HepG2 (cell line): ENCODE measurements around the gene TSPAN9. TPM values are rescaled to one million over a fixed set of nuclear protein-coding genes. Genes with fewer than 3 reads are reported as not detected.

Experiments used
- ATAC-seq: fragments of 200-7000 bp; cut with Tn5 transposase; 3 replicates; pipeline ENCODE4 v1.9.1; 2020; ENCODE audit warnings: mild to moderate bottlenecking, moderate library complexity
- BruUV-seq: library from RNA; stranded (reverse); fragments of 400-500 nt; replicated peaks from 2 replicates; lab custom pipeline; 2021; lab: Mats Ljungman, UMichigan
- CTCF ChIA-PET: fragments of 300-600 bp; formaldehyde crosslinking; extraction: SDS; loops from one replicate; lab custom pipeline; 2021; ENCODE audit warnings: low total read pairs, inconsistent platforms, low intra/inter-chr PET ratio; lab: Yijun Ruan, JAX
- POLR2A ChIA-PET: fragments of 350-600 bp; sonication (Branson Sonifier 250); formaldehyde crosslinking; loops from one replicate; lab custom pipeline; 2020; ENCODE audit warnings: antibody characterized with exemption, inconsistent platforms; lab: Yijun Ruan, JAX
- DNase-seq: peaks from one replicate; pipeline ENCODE4 v3.0.0-alpha.2; 2015; ENCODE audit warnings: low spot score
- FAIRE-seq: peaks from 3 replicates; lab custom pipeline; 2011; peaks lifted over from hg19 to GRCh38; lab: Jason Lieb, UNC
- H2AFZ ChIP-seq: one replicate; pipeline ENCODE4 v1.6.1; 2011; ENCODE audit warnings: low read length, inconsistent platforms
- H3K27ac ChIP-seq: fragments of 300-600 bp; 3 replicates; pipeline ENCODE4 v1.8.0; 2011; ENCODE audit warnings: mixed run types, mild to moderate bottlenecking, mixed read lengths, low read length, inconsistent platforms; ENCODE audit not compliant: insufficient read depth; ENCODE audit errors: extremely low read length
- H3K27me3 ChIP-seq, 2 experiments: fragments of 200-600 bp in 1 of 2; 2 replicates in 1 of 2; 3 replicates in 1 of 2; pipeline versions ENCODE4 v1.6.0 to v1.8.0; 2011; ENCODE audit warnings: low read length in 2 of 2, mild to moderate bottlenecking in 2 of 2, moderate library complexity in 2 of 2, inconsistent platforms in 1 of 2; ENCODE audit not compliant: insufficient read depth in 2 of 2, control insufficient read depth in 1 of 2
- H3K36me3 ChIP-seq, 2 experiments: fragments of 200-600 bp in 1 of 2; replicated peaks in 1 of 2; 2 replicates in 1 of 2; 3 replicates in 1 of 2; pipeline versions ENCODE4 v1.5.1 to v1.8.0; 2011; ENCODE audit warnings: low read length in 2 of 2, inconsistent platforms in 1 of 2; ENCODE audit not compliant: insufficient read depth in 2 of 2, control insufficient read depth in 1 of 2
- H3K4me1 ChIP-seq: 2 replicates; pipeline ENCODE4 v1.5.1; 2012; ENCODE audit warnings: low read length, inconsistent platforms; ENCODE audit not compliant: insufficient read depth
- H3K4me2 ChIP-seq: 2 replicates; pipeline ENCODE4 v1.6.0; 2011; ENCODE audit warnings: low read depth, low read length, inconsistent platforms
- H3K4me3 ChIP-seq, 3 experiments: fragments of 200-600 bp in 1 of 3; sonication (generic), shearing (Covaris generic) in 1 of 3; replicated peaks in 1 of 3; 2 replicates each; pipeline ENCODE4 v1.5.1; 2011 to 2016; ENCODE audit warnings: low read length in 3 of 3, inconsistent platforms in 2 of 3, low read depth in 2 of 3, mild to moderate bottlenecking in 2 of 3, control low read depth in 1 of 3, mixed read lengths in 1 of 3; ENCODE audit not compliant: insufficient read depth in 1 of 3
- H3K79me2 ChIP-seq: one replicate; pipeline ENCODE4 v1.6.1; 2011; ENCODE audit warnings: low read length, inconsistent platforms; ENCODE audit not compliant: insufficient read depth
- H3K9ac ChIP-seq: 2 replicates; pipeline ENCODE4 v1.6.0; 2011; ENCODE audit warnings: mild to moderate bottlenecking, low read depth, low read length, inconsistent platforms; ENCODE audit not compliant: insufficient read depth
- H3K9me3 ChIP-seq: 2 replicates; pipeline ENCODE4 v1.5.1; 2012; ENCODE audit warnings: mild to moderate bottlenecking, low read length
- H4K20me1 ChIP-seq: 2 replicates; pipeline ENCODE4 v1.6.0; 2011; ENCODE audit warnings: inconsistent platforms, mild to moderate bottlenecking, low read length, moderate library complexity; ENCODE audit not compliant: insufficient read depth
- DNMT1 ChIP-seq: sonication (generic); formaldehyde crosslinking; IDR thresholded peaks from 2 replicates; pipeline ENCODE4 v1.5.1; 2020; ENCODE audit warnings: mild to moderate bottlenecking, missing genetic modification reagents
- GABPB1 ChIP-seq: IDR thresholded peaks from 2 replicates; pipeline ENCODE4 v1.6.1; 2016; ENCODE audit warnings: mild to moderate bottlenecking, missing genetic modification reagents, moderate library complexity, missing compliant biosample characterization
- HDAC1 ChIP-seq: sonication (generic); formaldehyde crosslinking; IDR thresholded peaks from 2 replicates; pipeline ENCODE4 v1.5.1; 2020; ENCODE audit warnings: mild to moderate bottlenecking, missing genetic modification reagents
- KAT2B ChIP-seq: fragments of 150-350 bp; IDR thresholded peaks from 2 replicates; pipeline ENCODE4 v1.6.1; 2014; ENCODE audit warnings: low read depth, low read length, borderline replicate concordance
- LRRFIP1 ChIP-seq: sonication (generic); formaldehyde crosslinking; conservative IDR thresholded peaks from 2 replicates; pipeline ENCODE4 v1.4.0; 2020; ENCODE audit warnings: missing genetic modification reagents
- PBX3 ChIP-seq: sonication (generic); formaldehyde crosslinking; IDR thresholded peaks from 2 replicates; pipeline ENCODE4 v1.8.1; 2023; ENCODE audit warnings: missing genetic modification reagents, inconsistent platforms, borderline replicate concordance
- PITX1 ChIP-seq: sonication (generic); formaldehyde crosslinking; IDR thresholded peaks from 2 replicates; pipeline ENCODE4 v1.5.1; 2020; ENCODE audit warnings: mild to moderate bottlenecking, missing genetic modification reagents
- RCOR2 ChIP-seq: IDR thresholded peaks from 2 replicates; pipeline ENCODE4 v1.6.1; 2016; ENCODE audit warnings: missing biosample characterization, missing genetic modification reagents
- YEATS4 ChIP-seq: sonication (generic); formaldehyde crosslinking; IDR thresholded peaks from 2 replicates; pipeline ENCODE4 v1.4.0; 2020; ENCODE audit warnings: missing genetic modification reagents, borderline replicate concordance
- ZNF343 ChIP-seq: sonication (generic); formaldehyde crosslinking; IDR thresholded peaks from 2 replicates; pipeline ENCODE4 v1.4.0; 2020; ENCODE audit warnings: mild to moderate bottlenecking, missing genetic modification reagents
- ZNF619 ChIP-seq: sonication (generic); formaldehyde crosslinking; IDR thresholded peaks from 2 replicates; pipeline ENCODE4 v1.4.0; 2020; ENCODE audit warnings: mild to moderate bottlenecking, missing genetic modification reagents
- ZNF678 ChIP-seq: sonication (generic); formaldehyde crosslinking; IDR thresholded peaks from 2 replicates; pipeline ENCODE4 v1.4.0; 2020; ENCODE audit warnings: mild to moderate bottlenecking, missing genetic modification reagents
- ZNF737 ChIP-seq: sonication (generic); formaldehyde crosslinking; IDR thresholded peaks from 2 replicates; pipeline ENCODE4 v1.5.0; 2020; ENCODE audit warnings: missing genetic modification reagents, mild to moderate bottlenecking, borderline replicate concordance
- ZNF775 ChIP-seq: sonication (generic); formaldehyde crosslinking; IDR thresholded peaks from 2 replicates; pipeline ENCODE4 v1.4.0; 2020; ENCODE audit warnings: missing genetic modification reagents, mild to moderate bottlenecking, moderate library complexity, borderline replicate concordance
- WGBS: methylation state at CpG from one replicate; pipeline ENCODE4 v1.1.6; 2017; ENCODE audit warnings: low lambda C conversion rate; 5-methylcytosine and 5-hydroxymethylcytosine counted together
- in situ Hi-C: cut with HindIII; loops from 2 replicates; pipeline ENCODE4 v1.10.0; 2017; ENCODE audit warnings: low pct_unique_long_range_greater_than_20kb; ENCODE audit not compliant: extremely low pct_ligation_motif_present
- intact Hi-C: fragments of 100-400 bp; cut with micrococcal nuclease; formaldehyde crosslinking; loops from one replicate; pipeline ENCODE4 v1.10.0; 2022; ENCODE audit not compliant: unreplicated experiment
- polyA plus RNA-seq, 8 experiments: library from polyadenylated mRNA; depleted of rRNA in 3 of 8; stranded (reverse) in 7 of 8; unstranded in 1 of 8; fragments of >200 nt; fragmentation: Illumina TruSeq in 4 of 8; extraction: Trizol in 4 of 8; gene quantifications; 2 replicates each; pipeline versions ENCODE4 v1.2.1 to v1.2.3, GENCODE V29; 2011 to 2016; ENCODE audit warnings: low read depth in 4 of 8, missing spikeins in 1 of 8, mixed read lengths in 1 of 8; ENCODE audit not compliant: insufficient read depth in 1 of 8
- total RNA-seq, 5 experiments: library from RNA; depleted of rRNA; stranded (reverse); fragments of >200 nt; fragmentation: Illumina TruSeq; extraction: Trizol; gene quantifications; 2 replicates each; pipeline ENCODE4 v1.2.3, GENCODE V29; 2016; ENCODE audit warnings: low read depth in 1 of 5
- TF ChIP-seq, protein P1 (sequence below): sonication (generic); formaldehyde crosslinking; conservative IDR thresholded peaks from 2 replicates; pipeline ENCODE4 v1.4.0; 2020; ENCODE audit warnings: missing genetic modification reagents
- TF ChIP-seq, protein P2 (sequence below): sonication (generic); formaldehyde crosslinking; IDR thresholded peaks from 2 replicates; pipeline ENCODE4 v1.4.0; 2020; ENCODE audit warnings: missing genetic modification reagents

Gene TSPAN9
- total and polyA plus RNA-seq, 2 of the 13 experiments (the other 11 are each of a cell fraction or from before 2014, with no cell fraction given), result 18.1 to 42.3 TPM

GRCh38 chr12:3165078-3165980, 88.2 kb downstream of the TSPAN9 start:
- Histone ChIP-seq H4K20me1 (no peaks in the 10 kb centered on the region), H3K4me2 (peak overlapping the region; percentile 58), H3K4me3 (peak overlapping the region in 1 of 3 experiments; percentile 14; a peak in 1 of 6 replicates), H2AFZ (no peak overlapping the region), H3K9me3 (no peaks in the 10 kb centered on the region), H3K27ac (peak overlapping the region; percentile 73), H3K9ac (no peak overlapping the region; the same call in 1 of the 2 replicates), H3K79me2 (peaks cover 2% of the 10 kb centered on the region), H3K27me3 (no peaks in the 10 kb centered on the region), H3K36me3 (no peaks in the 10 kb centered on the region; a peak in 2 of 5 replicates), H3K4me1 (peaks cover 49% of the 10 kb centered on the region)
- ATAC-seq, result peak; percentile 96
- FAIRE-seq, result peak; percentile 99
- WGBS, result 87% methylated on average over 16 of the region's 22 CpGs
- POLR2A ChIA-PET, result interaction anchor here (0.9 to 1.0 kb wide), 2 partner anchors 9 to 32 kb away, joined by 3 to 4 read pairs; no protein-coding TSS in a partner anchor
- intact Hi-C loops, result no loop called here
- DNase-seq, result peak; percentile 94
- BruUV-seq, result TSS peak; percentile 48
- CTCF ChIA-PET, result interaction anchor here (0.6 kb wide), 1 partner anchor 30 kb away, joined by 3 read pairs; no protein-coding TSS in a partner anchor
- in situ Hi-C loops, result no loop called here
- TF ChIP-seq GABPB1 (CRISPR knock-in tag) (peak; percentile 35; the same call in 1 of the 2 replicates), PITX1 (CRISPR knock-in tag) (peak; percentile 99; the same call in 1 of the 2 replicates), ZNF678 (no peak), YEATS4 (CRISPR knock-in tag) (peak; percentile 74; the same call in 1 of the 2 replicates), HDAC1 (CRISPR knock-in tag) (peak; percentile 65), ZNF737 (CRISPR knock-in tag) (no peak), LRRFIP1 (CRISPR knock-in tag) (no peak), ZNF343 (CRISPR knock-in tag) (peak; percentile 80; the same call in 1 of the 2 replicates), RCOR2 (CRISPR knock-in tag) (peak; percentile 67; the same call in 1 of the 2 replicates), ZNF775 (no peak), DNMT1 (CRISPR knock-in tag) (no peak), PBX3 (CRISPR knock-in tag) (no peak), ZNF619 (CRISPR knock-in tag) (no peak), KAT2B (no peak)
- TF ChIP-seq, protein P1, sequence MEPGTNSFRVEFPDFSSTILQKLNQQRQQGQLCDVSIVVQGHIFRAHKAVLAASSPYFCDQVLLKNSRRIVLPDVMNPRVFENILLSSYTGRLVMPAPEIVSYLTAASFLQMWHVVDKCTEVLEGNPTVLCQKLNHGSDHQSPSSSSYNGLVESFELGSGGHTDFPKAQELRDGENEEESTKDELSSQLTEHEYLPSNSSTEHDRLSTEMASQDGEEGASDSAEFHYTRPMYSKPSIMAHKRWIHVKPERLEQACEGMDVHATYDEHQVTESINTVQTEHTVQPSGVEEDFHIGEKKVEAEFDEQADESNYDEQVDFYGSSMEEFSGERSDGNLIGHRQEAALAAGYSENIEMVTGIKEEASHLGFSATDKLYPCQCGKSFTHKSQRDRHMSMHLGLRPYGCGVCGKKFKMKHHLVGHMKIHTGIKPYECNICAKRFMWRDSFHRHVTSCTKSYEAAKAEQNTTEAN (CRISPR knock-in tag), result no peak
- TF ChIP-seq, protein P2, sequence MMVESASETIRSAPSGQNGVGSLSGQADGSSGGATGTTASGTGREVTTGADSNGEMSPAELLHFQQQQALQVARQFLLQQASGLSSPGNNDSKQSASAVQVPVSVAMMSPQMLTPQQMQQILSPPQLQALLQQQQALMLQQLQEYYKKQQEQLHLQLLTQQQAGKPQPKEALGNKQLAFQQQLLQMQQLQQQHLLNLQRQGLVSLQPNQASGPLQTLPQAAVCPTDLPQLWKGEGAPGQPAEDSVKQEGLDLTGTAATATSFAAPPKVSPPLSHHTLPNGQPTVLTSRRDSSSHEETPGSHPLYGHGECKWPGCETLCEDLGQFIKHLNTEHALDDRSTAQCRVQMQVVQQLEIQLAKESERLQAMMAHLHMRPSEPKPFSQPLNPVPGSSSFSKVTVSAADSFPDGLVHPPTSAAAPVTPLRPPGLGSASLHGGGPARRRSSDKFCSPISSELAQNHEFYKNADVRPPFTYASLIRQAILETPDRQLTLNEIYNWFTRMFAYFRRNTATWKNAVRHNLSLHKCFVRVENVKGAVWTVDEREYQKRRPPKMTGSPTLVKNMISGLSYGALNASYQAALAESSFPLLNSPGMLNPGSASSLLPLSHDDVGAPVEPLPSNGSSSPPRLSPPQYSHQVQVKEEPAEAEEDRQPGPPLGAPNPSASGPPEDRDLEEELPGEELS, result peak; percentile 69
